RWPE1 (cell line): Measurements from ENCODE around the gene ZNF195.

Experiments used
- CTCF ChIA-PET: fragments of 350-600 bp; sonication (Branson Sonifier 250); formaldehyde crosslinking; extraction: SDS; loops from one replicate; lab custom pipeline; 2021; lab: Yijun Ruan, JAX
- POLR2A ChIA-PET: fragments of 400-600 bp; formaldehyde crosslinking; extraction: SDS; loops from one replicate; lab custom pipeline; 2020; ENCODE audit warnings: antibody characterized with exemption; ENCODE audit not compliant: low non-redundant PET; lab: Yijun Ruan, JAX
- DNase-seq: peaks from one replicate; pipeline ENCODE4 v3.0.0; 2012; ENCODE audit warnings: low spot score
- H3K27ac ChIP-seq: fragments of 450-650 bp; 2 replicates; pipeline ENCODE4 v1.5.1; 2017
- CTCF ChIP-seq: fragments of 450-650 bp; conservative IDR thresholded peaks from 2 replicates; pipeline ENCODE4 v1.5.1; 2017; ENCODE audit warnings: low read depth, mild to moderate bottlenecking

The ZNF195 gene

GRCh38 chr11:3357302-3357701 is 21.6 kb downstream of the ZNF195 start:
- TF ChIP-seq CTCF = no peak
- no peak for DNase-seq
- ChIA-PET CTCF (no interaction called here), POLR2A (no interaction called here)
- H3K27ac ChIP-seq = no peak overlapping the region

- POLR2A ChIA-PET = no interaction called here
- CTCF ChIA-PET = no interaction called here
- H3K27ac ChIP-seq = no peak overlapping the region
- no peak for TF ChIP-seq CTCF
- no peak for DNase-seq
These were observed 22.1 kb downstream of the ZNF195 start for GRCh38 chr11:3356858-3357257.

GRCh38 chr11:3353066-3353465 is 25.9 kb downstream of the ZNF195 start:
- TF ChIP-seq CTCF = no peak
- POLR2A ChIA-PET = no interaction called here
- DNase-seq = no peak
- H3K27ac ChIP-seq = no peak overlapping the region
- CTCF ChIA-PET = interaction anchor here (0.9 kb wide), 1 partner anchor 12 kb away, joined by 3 read pairs; no protein-coding TSS in a partner anchor

- no peak for TF ChIP-seq CTCF
- DNase-seq = no peak
- POLR2A ChIA-PET = no interaction called here
- no peak overlapping the region for H3K27ac ChIP-seq
- CTCF ChIA-PET = no interaction called here
These were observed 31.8 kb downstream of the ZNF195 start for GRCh38 chr11:3347127-3347526.

GRCh38 chr11:3346587-3346986 is 32.4 kb downstream of the ZNF195 start:
- no peak for DNase-seq
- ChIA-PET POLR2A (no interaction called here), CTCF (no interaction called here)
- TF ChIP-seq CTCF = no peak
- no peak overlapping the region for H3K27ac ChIP-seq

GRCh38 chr11:3345736-3346135 is 33.2 kb downstream of the ZNF195 start:
- no peak for DNase-seq
- H3K27ac ChIP-seq = no peak overlapping the region
- ChIA-PET CTCF (no interaction called here), POLR2A (no interaction called here)
- TF ChIP-seq CTCF = no peak
